Uterus (tissue), 4 donors: Measurements from ENCODE around the gene PSG5. TPM values are rescaled to one million over a fixed set of nuclear protein-coding genes. Genes with fewer than 3 reads are reported as not detected.
"Not testable (repeated sequence)": the region's sequence is repeated elsewhere in the genome, so short reads cannot be mapped to it uniquely, and the experiment has no call there.

Experiments used
- DNase-seq, 2 donors: peaks; one replicate each; pipeline ENCODE4 v3.0.0-alpha.2; 2019 to 2020
- H3K27ac ChIP-seq, 2 donors: fragments of 200-600 bp; sonication (generic); 1 replicate in 1 of 2; 2 replicates in 1 of 2; pipeline ENCODE4 v1.5.1; 2016 to 2018
- H3K27me3 ChIP-seq, 2 donors: fragments of 200-600 bp; sonication (generic); one replicate each; pipeline ENCODE4 v1.5.1; 2018 to 2019; ENCODE audit warnings: control low read depth in 1 of 2
- H3K36me3 ChIP-seq, 2 donors: fragments of 200-600 bp; sonication (generic); one replicate each; pipeline ENCODE4 v1.5.1; 2019; ENCODE audit warnings: control low read depth in 1 of 2
- H3K4me1 ChIP-seq, 2 donors: fragments of 200-600 bp; sonication (generic); one replicate each; pipeline ENCODE4 v1.5.1; 2018 to 2019; ENCODE audit warnings: control low read depth in 1 of 2
- H3K4me3 ChIP-seq, 2 donors: fragments of 200-600 bp; sonication (generic); 1 replicate in 1 of 2; 2 replicates in 1 of 2; pipeline ENCODE4 v1.5.1; 2018 to 2019; ENCODE audit warnings: mild to moderate bottlenecking in 1 of 2
- H3K9me3 ChIP-seq, 2 donors: fragments of 200-600 bp; sonication (generic); one replicate each; pipeline ENCODE4 v1.5.1; 2019; ENCODE audit warnings: control low read depth in 1 of 2
- POLR2A ChIP-seq, 2 donors: fragments of 450-650 bp; IDR thresholded peaks; one replicate each; pipeline ENCODE4 v1.6.1; 2016; ENCODE audit warnings: antibody characterized with exemption in 2 of 2, mild to moderate bottlenecking in 1 of 2, moderate library complexity in 1 of 2
- intact Hi-C: fragments of 100-400 bp; cut with DNase I; formaldehyde crosslinking; loops from one replicate; pipeline ENCODE4 v1.15.1; 2023; ENCODE audit warnings: low total_unique reads
- total RNA-seq, 4 donors: library from RNA; depleted of rRNA in 3 of 4; stranded (reverse); fragments of >200 nt in 3 of 4; gene quantifications; one replicate each; pipeline versions ENCODE4 v1.1.0 to v1.2.4, GENCODE V29; 2014 to 2023
- TF ChIP-seq, protein P1 (sequence below), 4 experiments: fragments of 200-600 bp in 2 of 4; fragments of 450-650 bp in 2 of 4; sonication (generic) in 2 of 4; IDR thresholded peaks; one replicate each; pipeline ENCODE4 v1.5.1; 2016 to 2019; ENCODE audit warnings: antibody characterized with exemption in 4 of 4, mild to moderate bottlenecking in 2 of 4, moderate library complexity in 1 of 4
- donor health status: DM: yes; HTN: yes; CAD: no.

PSG5 gene
- total RNA-seq, 4 donors from 2014 or later = not detected

DNA sequence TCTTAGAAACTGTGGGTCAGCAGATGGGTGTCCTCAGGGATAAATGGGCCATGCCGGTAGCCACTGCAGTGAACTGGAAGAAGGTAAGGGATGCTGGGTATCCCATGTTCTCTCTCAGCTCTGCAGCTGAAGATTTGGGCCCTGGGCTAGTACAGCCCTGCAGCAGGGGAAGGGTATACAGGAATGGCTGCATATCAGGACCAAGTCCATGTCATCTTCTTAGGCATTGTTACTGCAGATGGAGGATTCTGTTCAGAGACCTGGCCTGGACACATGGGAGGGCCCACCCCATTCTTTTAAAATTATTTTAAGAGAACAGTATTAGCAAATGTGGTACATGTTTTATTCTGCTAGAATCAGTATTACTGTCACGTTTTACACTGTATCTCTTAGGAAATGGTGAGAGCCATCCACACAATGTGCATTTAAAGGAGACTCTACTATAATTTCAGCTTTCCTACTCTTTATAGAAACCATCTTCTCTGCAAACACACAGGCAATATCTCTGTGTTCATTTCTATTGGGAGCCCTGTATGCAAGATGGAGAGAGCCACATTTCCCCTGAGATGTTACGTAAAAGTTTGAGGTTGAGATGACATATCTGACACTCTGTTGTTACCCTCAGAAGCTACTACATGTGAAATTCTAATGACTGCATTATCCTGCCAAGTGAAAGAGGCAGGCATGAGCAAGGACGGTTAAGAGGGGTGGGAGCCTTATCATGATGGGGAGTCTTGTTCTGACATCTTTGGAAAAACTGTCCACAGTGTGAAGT, 6.2 kb upstream of the PSG5 start:
- DNase-seq, H3K27me3 ChIP-seq, H3K4me3 ChIP-seq, H3K4me1 ChIP-seq, H3K36me3 ChIP-seq, H3K9me3 ChIP-seq, intact Hi-C loops, H3K27ac ChIP-seq: not testable (repeated sequence)

DNA sequence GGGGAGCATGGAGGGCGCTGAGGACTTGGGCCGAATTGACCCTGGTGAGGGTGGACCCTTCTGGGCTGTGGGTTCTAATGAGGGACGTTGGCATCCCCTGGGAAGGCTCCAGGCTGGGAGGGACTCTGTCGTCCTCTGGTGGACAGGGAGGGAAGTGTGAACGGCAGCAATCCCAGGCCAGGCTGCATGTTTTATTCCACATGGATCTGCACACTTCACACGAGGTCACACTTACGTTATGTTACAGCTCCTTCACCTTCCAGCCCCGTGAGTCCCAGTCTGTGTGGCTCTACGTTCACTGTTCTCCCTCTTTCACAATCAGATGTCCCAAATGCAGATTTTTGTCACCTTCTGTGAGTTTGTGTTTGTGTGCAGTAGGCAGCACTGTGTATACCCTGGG, 1.8 kb upstream of the PSG5 start:
- H3K4me3 ChIP-seq, H3K27me3 ChIP-seq, H3K4me1 ChIP-seq, H3K27ac ChIP-seq, intact Hi-C loops, H3K36me3 ChIP-seq, H3K9me3 ChIP-seq, DNase-seq: not testable (repeated sequence)

GRCh38 chr19:43181869-43182771, 4.2 kb downstream of the PSG5 start:
- DNase-seq, intact Hi-C loops, H3K27ac ChIP-seq, H3K4me1 ChIP-seq, H3K4me3 ChIP-seq, H3K9me3 ChIP-seq, H3K36me3 ChIP-seq, H3K27me3 ChIP-seq: not testable (repeated sequence)

DNA sequence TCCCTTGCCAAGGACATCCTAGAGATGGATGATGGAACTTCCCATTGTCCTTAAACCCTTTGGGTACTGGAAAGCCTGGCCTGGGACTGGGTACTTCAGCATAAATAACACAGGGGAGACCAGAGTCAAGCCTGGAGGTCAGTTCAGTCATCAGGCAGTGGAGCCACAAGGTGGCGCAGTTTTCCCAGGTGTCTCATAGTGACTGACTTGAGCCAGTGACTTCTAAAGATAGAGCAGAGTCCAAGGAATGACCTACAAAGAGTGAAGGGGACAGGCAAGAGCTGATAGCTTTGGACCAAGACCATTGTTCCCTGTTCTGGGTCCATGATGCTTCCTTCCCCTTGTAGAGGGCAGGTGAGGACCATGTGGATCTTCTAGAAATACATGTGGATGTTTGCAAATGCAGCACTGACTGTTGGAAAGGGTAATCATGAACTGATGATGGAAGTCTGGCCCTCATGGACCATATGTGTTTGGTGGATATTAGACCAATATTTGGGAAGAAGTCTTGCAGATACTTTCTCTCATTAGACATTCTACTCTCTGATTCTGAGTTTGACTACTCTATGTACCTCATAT, 6.7 kb downstream of the PSG5 start:
- DNase-seq, intact Hi-C loops: not testable (repeated sequence)

DNA sequence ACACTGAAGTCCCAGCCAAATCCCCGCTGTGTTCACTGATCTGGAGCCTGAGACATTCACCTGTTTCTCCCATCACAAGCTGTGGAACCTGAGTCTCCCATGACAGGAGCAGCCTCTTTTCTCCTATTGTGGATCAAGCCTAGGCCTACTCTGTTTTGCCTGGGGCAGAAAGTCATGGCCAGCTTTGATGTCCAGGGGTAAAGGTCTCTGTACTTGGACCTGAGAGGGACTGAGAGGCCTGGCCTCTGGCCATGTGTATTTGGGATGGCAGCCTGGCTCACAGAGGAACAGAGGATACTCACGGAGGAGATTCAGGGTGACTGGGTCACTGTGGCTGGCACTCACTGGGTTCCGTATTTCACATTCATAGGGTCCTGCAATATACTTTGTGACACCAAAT, 7.8 kb downstream of the PSG5 start:
- H3K27ac ChIP-seq, H3K9me3 ChIP-seq, intact Hi-C loops, H3K4me3 ChIP-seq, DNase-seq, H3K27me3 ChIP-seq, H3K4me1 ChIP-seq, H3K36me3 ChIP-seq: not testable (repeated sequence)

More for the DNA sequence above, 6.7 kb downstream of the PSG5 start:
- not testable (repeated sequence) for H3K4me1 ChIP-seq, H3K27me3 ChIP-seq, H3K27ac ChIP-seq, H3K4me3 ChIP-seq, H3K36me3 ChIP-seq, H3K9me3 ChIP-seq

DNA sequence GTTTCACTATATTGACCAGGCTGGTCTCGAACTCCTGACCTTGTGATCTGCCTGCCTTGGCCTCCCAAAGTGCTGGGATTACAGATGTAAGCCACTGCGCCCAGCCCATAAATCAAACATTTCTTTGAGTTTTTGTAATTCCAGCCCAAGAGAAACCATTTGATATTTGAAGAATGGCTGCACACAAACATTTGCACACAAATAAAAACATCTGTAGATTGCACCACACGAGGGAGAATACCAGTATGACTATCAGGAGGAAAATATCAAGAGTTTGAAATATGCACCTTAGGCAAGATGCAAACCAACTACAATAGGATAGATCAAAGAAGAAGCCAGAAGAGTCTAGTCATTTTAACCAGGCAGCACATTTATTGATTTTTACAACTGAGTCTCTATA, 20.4 kb downstream of the PSG5 start:
- intact Hi-C loops, H3K27me3 ChIP-seq, H3K27ac ChIP-seq, H3K9me3 ChIP-seq, H3K36me3 ChIP-seq, DNase-seq, H3K4me3 ChIP-seq, H3K4me1 ChIP-seq: not testable (repeated sequence)

GRCh38 chr19:43163135-43163534, 23.2 kb downstream of the PSG5 start:
- H3K9me3 ChIP-seq, H3K27ac ChIP-seq, H3K36me3 ChIP-seq, DNase-seq, H3K4me3 ChIP-seq, intact Hi-C loops, H3K27me3 ChIP-seq, H3K4me1 ChIP-seq: not testable (repeated sequence)

DNA sequence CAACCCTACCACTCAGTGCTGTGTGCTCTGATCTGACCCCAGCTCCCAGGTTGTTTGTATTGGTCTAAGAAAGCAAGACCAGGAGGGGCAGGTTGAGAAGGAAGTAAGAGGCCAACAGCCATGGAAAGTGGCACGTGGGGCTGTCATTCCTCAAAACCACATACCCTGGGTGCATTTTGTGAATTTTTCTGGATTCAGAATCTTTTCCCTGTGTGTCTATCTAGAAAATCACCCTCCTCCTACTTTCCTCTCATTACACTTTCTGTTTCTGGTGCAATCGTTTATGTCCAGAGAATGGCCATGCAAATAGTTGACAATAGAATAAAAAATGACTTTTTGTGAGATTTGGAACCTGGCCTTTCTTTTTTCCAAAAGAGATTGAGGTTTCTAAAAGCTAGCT, 24.1 kb downstream of the PSG5 start:
- H3K27ac ChIP-seq, H3K27me3 ChIP-seq, DNase-seq, H3K4me3 ChIP-seq, H3K36me3 ChIP-seq, H3K4me1 ChIP-seq, intact Hi-C loops, H3K9me3 ChIP-seq: not testable (repeated sequence)

DNA sequence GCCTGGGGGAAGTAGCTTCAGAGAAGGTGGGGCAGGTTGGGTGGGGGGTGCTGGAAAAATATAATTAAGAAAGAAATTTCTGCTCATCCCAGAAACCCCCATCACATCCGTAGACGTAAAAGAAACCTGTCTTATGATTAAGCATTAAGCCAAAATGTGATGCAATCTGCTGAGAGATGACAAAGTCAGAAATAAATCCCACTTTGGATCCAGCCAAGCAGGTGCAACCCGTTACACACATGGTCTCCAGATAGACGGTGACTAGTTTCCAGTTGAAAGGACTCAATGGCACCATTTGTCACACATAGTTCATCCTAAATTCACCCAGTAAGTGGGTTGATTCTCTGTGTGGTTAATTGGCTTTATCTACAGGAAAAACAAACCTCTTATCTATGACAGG, 34.1 kb downstream of the PSG5 start:
- Histone ChIP-seq H3K36me3 (no peaks in the 10 kb centered on the region), H3K27me3 (no peaks in the 10 kb centered on the region), H3K4me3 (no peak overlapping the region), H3K27ac (no peak overlapping the region), H3K4me1 (no peaks in the 10 kb centered on the region), H3K9me3 (no peaks in the 10 kb centered on the region)
- DNase-seq = no peak
- TF ChIP-seq, protein P1, sequence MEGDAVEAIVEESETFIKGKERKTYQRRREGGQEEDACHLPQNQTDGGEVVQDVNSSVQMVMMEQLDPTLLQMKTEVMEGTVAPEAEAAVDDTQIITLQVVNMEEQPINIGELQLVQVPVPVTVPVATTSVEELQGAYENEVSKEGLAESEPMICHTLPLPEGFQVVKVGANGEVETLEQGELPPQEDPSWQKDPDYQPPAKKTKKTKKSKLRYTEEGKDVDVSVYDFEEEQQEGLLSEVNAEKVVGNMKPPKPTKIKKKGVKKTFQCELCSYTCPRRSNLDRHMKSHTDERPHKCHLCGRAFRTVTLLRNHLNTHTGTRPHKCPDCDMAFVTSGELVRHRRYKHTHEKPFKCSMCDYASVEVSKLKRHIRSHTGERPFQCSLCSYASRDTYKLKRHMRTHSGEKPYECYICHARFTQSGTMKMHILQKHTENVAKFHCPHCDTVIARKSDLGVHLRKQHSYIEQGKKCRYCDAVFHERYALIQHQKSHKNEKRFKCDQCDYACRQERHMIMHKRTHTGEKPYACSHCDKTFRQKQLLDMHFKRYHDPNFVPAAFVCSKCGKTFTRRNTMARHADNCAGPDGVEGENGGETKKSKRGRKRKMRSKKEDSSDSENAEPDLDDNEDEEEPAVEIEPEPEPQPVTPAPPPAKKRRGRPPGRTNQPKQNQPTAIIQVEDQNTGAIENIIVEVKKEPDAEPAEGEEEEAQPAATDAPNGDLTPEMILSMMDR (IDR thresholded peaks at IDR 0.05) = no peak
- TF ChIP-seq POLR2A (IDR thresholded peaks at IDR 0.05) = no peak
- intact Hi-C loops = no loop called here

- H3K4me1 ChIP-seq, H3K36me3 ChIP-seq, DNase-seq, H3K4me3 ChIP-seq, H3K9me3 ChIP-seq, H3K27ac ChIP-seq, H3K27me3 ChIP-seq, intact Hi-C loops: not testable (repeated sequence)
These were observed 36.5 kb downstream of the PSG5 start for GRCh38 chr19:43149788-43150187.
